Measurements from ENCODE around the gene CLDN11. TPM values are rescaled to one million over a fixed set of nuclear protein-coding genes. Genes with fewer than 3 reads are reported as not detected.

CLDN11 gene
- total RNA-seq, 1 donor from 2014 or later, result 103 TPM

- no peak for DNase-seq
Observed at GRCh38 chr3:170473358-170473757, 54.7 kb downstream of the CLDN11 start.

DNA sequence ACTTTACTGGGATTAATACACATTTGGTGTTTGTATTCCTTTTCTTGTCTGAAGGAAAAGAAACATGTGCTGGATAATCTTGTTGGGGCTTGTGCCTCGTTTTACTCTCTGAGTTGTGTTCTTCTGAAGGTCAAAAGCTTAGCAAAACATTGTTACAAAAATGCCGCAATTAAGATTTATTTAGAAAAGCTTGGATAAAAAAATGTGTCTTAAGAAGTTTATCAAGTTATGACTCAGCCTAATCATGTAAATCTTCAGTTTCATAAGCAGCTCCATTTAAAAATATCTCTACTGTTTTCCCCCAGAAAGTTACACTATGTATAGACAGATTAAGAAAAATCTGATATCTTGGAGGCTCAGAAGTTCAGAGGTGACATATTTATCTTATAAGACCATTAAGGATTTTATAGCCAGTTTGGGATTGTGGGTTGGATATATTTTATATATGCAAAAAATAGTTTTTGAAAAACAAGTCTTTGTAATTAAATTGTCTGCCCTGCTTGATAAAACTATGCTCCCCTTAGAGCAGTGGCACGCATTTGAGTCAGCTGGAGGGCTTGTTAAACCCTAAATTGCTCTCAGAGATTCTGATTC, 56.5 kb downstream of the CLDN11 start:
- DNase-seq, result no peak

DNA sequence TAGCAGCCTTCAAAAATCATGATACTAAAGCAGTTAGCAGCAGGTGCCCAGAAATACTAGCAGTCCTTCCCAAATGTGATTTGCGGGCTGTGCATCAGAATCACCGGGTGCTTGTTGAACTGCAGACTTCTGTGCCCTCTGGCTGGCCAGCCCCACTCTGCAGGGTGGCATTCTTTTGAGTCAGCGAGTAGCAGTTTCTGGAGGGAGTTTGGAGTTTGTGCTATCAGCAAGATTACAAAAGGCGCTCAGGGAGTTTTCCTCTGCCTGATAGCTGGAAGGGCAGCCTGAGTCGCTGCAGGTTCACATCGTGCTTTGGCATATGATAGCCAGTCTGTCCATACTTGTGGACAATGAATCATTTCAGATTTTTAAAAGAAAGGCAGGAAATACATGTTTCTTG, 57.6 kb downstream of the CLDN11 start:
- peak; percentile 10 for DNase-seq

GRCh38 chr3:170477395-170477794, 58.7 kb downstream of the CLDN11 start:
- peak; percentile 7 for DNase-seq

DNA sequence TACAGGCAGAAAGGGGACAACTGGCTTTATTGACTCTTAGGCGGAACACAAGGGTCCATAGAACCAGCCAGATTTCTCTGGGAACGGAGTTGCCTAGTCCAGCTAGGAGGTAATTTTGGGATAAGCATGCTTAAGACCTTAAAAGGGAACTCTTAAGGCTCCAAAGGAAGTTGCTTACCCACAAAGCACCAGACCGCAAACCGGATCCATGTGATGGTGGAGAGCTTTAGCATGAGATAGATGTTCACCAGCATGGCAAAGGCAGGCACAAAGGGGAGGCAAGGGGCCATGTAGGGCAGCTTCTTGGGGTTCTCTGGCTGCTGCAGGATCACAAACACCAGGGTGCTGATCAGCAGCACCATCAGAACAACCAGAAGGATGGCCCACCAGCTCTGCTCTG, 61.4 kb downstream of the CLDN11 start:
- DNase-seq, result no peak

- no peak for DNase-seq
Observed at GRCh38 chr3:170482199-170482598, 63.5 kb downstream of the CLDN11 start.

GRCh38 chr3:170483485-170484262, 65.0 kb downstream of the CLDN11 start:
- DNase-seq, result no peak

Other genes starting within 250 kb of the CLDN11 start
- 21.1 and 21.7 TPM in 2 replicates for gene PHC3, start 237.1 kb upstream of the CLDN11 start, total RNA-seq
- 32.8 and 38.8 TPM in 2 replicates for gene PRKCI, start 196.4 kb upstream of the CLDN11 start, total RNA-seq
- gene SKIL, start 61.2 kb upstream of the CLDN11 start, total RNA-seq, result 79.1 and 84.1 TPM in 2 replicates
- gene SLC7A14, start 167.2 kb downstream of the CLDN11 start, total RNA-seq, result under 0.01 and 0.14 TPM in 2 replicates

All from dermis blood vessel endothelial cell (primary cell).